ENCODE results near the gene SH2D4B.

DNA sequence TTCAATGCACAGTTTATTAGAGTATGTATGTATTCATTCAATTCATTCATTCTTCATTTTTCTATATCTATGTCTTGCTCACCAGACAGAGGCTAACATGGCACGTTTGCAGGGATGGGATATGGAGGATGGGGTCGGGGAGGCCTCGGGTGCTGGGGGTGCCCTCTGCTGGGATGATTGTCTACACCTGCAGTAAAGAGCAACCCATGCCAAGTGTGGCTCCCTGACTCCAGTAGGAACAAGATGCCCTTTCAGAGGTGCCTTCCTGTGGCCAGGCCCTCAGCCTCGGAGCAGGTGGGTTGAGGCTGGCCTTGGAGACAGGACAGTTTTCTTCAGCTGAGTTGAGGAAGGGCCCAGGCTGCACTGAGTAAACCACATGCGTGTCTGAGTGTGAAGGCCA, 157.2 kb downstream of the SH2D4B start:
- TF ChIP-seq, protein P1, sequence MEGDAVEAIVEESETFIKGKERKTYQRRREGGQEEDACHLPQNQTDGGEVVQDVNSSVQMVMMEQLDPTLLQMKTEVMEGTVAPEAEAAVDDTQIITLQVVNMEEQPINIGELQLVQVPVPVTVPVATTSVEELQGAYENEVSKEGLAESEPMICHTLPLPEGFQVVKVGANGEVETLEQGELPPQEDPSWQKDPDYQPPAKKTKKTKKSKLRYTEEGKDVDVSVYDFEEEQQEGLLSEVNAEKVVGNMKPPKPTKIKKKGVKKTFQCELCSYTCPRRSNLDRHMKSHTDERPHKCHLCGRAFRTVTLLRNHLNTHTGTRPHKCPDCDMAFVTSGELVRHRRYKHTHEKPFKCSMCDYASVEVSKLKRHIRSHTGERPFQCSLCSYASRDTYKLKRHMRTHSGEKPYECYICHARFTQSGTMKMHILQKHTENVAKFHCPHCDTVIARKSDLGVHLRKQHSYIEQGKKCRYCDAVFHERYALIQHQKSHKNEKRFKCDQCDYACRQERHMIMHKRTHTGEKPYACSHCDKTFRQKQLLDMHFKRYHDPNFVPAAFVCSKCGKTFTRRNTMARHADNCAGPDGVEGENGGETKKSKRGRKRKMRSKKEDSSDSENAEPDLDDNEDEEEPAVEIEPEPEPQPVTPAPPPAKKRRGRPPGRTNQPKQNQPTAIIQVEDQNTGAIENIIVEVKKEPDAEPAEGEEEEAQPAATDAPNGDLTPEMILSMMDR (IDR thresholded peaks at IDR 0.05): no peak
- TF ChIP-seq POLR2A (IDR thresholded peaks at IDR 0.05): no peak

All from sigmoid colon (tissue), 3 donors.